Measurements from ENCODE around the gene STK39.
A peak's percentile ranks its signal among the peaks of the same experiment; 100 is the strongest.

The STK39 gene

DNA sequence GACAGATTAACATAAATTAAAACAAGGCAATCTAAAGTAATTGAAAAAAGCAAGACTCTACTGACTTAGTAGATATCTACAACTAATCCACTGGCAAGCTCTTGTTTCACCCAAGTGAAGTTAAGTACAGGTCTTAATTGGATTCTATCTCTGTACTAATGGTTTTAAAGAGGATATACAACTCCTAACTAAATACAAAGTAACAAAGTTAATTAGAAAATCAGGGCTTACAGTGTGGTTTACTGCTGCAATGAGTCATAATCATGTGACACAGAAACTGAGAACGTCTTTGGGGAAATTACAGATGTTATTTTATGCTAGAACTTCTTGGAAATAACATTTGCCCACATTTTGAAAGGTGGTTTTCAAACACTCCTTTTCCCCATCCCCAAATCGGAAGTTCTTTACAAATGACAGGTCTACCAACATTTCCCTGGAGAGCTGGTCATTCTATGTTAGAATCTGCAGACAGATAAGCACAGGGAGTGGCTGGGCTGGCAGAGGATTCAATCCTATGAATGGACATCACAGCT is 245.3 kb downstream of the STK39 start:
- peak; percentile 25 for DNase-seq
- in situ Hi-C loops (cut with MboI; ENCODE audit: low pct_unique_long_range_greater_than_20kb, low sequenced_read_pairs): no loop called here

DNA sequence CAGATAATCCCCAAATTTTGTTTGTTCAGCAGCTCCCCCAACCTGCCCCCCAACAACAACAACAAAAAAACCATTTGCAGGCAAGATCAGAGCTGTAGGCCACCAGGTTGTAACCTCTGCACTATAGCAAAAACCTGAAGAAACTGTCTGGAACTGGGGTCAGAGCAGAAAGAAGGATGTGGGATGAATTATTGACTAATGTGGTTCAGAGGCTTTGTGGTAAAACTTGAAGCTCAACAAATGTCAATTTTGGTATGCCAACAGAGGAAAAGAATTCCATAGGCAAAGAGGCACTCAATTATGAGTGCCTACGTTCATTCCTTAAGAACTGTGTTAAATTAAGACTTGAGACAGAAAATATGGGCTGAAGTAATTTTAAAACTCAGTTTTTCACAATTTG is 255.1 kb downstream of the STK39 start:
- DNase-seq: no peak
- in situ Hi-C loops (cut with MboI; ENCODE audit: low pct_unique_long_range_greater_than_20kb, low sequenced_read_pairs): no loop called here

DNA sequence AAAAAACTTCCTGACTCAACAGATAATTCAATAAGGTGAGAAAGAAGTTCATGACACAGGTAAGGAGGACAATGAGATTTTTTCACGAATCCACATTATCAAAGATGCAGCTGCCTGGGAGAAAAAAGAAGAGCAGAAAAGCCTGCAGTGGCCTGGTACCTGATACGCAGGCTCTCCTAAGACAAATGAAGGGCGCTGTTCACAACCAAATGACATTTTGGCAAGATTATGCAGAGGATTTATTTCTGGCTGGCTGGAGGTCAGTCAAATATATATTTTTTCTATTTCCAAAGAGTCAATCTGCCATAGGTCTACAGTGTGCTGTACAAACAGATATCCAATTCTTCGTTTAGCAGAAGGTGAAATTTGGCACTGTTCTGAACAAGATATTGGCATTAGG is 257.3 kb downstream of the STK39 start:
- in situ Hi-C loops (cut with MboI; ENCODE audit: low pct_unique_long_range_greater_than_20kb, low sequenced_read_pairs): no loop called here
- no peak for DNase-seq

DNA sequence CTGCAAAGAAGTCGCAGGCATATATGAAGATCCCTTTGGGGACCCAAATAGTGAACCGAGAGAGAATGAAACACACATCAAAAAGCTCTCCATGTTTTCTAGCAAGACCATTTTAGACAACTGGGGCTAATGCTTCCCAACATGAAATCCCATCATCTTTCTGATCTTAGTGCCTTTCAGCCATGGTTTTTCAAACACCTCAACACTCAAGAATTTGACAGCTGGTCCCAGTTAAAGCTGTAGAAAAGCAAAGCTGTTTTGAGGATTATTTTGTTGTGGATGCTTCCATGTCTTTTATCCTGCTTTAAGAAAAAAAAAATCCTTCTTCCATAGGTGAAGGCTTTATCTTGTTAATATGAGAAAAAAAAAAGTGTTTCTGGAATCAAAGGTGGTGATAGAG is 259.1 kb downstream of the STK39 start:
- DNase-seq: no peak
- in situ Hi-C loops (cut with MboI; ENCODE audit: low pct_unique_long_range_greater_than_20kb, low sequenced_read_pairs): no loop called here

DNA sequence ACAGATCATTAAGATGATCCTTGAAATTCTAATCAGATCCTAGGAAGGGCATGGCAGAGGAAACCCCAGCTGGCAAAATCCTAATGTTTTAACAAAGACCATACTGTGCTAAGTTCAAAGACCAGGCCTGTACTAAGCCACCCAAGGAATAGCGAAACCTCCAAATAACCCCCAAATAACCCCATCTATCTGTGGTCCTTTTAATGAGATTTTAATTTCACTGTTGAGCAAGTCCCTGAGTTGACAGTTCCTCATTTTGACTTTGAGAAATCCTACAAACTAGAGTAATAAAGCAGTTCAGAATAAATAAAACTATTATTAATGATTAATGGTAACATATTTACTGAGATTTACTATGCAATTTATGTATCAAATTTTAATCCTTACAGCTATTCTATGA is 259.8 kb downstream of the STK39 start:
- in situ Hi-C loops (cut with MboI; ENCODE audit: low pct_unique_long_range_greater_than_20kb, low sequenced_read_pairs): no loop called here
- DNase-seq: no peak

DNA sequence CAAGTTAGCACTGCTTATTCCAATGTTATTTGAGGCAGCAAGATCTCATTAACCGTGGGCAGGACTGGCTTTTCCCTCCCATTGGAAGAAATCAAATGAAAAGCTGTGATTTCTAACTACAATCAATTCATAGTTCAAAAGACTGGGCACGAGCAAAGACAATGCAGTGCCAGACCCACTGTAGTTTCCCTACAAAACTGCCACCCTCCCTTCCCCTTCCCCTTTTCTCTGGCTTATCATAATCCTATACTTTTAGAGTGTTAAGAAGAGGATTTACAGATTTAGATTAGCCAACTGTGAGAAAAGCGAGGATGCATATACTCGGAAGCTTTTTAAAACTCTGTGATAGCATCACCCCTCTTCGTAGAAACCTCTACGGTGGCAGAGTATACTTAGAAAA is 260.4 kb downstream of the STK39 start:
- in situ Hi-C loops (cut with MboI; ENCODE audit: low pct_unique_long_range_greater_than_20kb, low sequenced_read_pairs): no loop called here
- no peak for DNase-seq

DNA sequence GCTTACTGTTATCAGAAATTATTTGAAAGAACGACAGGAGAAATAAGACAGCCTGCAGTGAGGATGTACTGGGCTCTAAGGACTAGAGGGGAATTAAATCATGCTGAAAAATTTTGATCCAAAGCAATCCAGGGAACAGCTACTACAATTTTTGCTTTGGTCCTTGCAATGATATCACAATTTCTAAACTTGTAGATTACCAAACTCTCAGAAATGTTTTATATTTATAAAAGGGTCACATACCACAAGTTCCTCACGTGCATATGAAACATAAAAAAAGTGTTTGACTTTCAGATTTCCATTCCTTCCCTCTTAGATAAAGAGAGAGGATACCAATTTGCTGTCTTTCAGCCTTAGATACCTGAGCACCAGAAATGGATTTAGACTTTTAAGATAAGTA is 261.2 kb downstream of the STK39 start:
- no peak for DNase-seq
- in situ Hi-C loops (cut with MboI; ENCODE audit: low pct_unique_long_range_greater_than_20kb, low sequenced_read_pairs): no loop called here

DNA sequence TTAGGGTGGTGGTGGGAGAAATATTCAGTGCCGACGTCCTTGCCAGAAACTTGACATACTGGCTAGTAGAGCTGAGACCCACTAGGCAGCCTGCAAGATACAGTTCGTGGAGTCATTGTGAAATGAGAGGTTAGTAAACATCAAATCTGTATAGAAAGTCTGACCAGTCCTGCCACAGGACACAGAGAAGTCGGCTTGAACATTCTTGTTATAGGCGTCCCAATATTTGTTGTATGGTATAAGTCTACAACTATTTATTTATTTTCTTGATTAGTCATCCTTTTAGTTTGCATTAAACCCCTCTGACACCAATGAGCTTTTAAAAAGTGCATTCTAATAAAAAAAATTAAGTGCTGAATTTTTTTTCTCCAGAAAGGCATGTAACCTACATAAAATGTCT is 265.4 kb downstream of the STK39 start:
- in situ Hi-C loops (cut with MboI; ENCODE audit: low pct_unique_long_range_greater_than_20kb, low sequenced_read_pairs): no loop called here
- DNase-seq: no peak

DNA sequence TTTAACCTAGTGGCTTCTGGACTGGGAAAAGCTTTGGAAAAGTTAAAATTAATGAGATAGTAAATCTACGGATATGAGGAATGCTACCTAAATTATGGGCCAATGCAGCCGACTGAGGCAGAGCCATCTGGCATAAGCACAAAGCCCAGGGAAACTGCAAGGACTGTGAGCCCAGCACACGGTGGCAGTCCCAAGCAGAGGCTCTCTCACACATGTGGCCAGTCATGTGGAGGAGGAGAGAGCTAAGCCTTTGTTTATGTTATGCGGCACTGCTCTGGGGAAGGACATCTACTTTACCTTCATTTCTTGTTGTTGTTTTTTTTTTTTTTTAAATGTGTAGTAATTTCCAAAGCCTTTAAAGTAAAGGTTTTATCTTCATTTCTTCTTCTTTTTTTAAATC is 267.0 kb downstream of the STK39 start:
- in situ Hi-C loops (cut with MboI; ENCODE audit: low pct_unique_long_range_greater_than_20kb, low sequenced_read_pairs): no loop called here

DNA sequence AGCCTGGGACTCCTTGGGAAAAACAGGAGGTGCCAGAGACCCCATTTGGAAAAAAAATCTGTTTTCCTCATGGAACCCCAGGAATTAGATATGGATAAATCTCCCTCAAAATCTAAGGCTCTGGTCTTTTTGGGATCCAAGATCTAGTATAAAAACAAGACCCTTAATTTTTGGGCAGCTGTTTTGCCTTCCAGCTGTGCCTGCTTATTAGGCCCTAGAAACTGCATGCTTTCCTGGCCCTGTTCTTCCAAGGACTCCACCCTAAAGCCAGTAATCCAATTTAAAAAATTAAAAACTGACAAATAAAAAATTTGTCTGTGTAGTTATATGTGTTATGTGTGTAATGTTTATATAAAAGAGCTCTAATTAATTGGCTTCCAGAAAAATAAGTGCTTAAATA is 274.6 kb downstream of the STK39 start:
- DNase-seq: no peak
- in situ Hi-C loops (cut with MboI; ENCODE audit: low pct_unique_long_range_greater_than_20kb, low sequenced_read_pairs): loop anchor here (25.0 kb wide), 1 partner anchor 140 kb away; no protein-coding TSS in a partner anchor

More for the DNA sequence above, 267.0 kb downstream of the STK39 start:
- DNase-seq: no peak

DNA sequence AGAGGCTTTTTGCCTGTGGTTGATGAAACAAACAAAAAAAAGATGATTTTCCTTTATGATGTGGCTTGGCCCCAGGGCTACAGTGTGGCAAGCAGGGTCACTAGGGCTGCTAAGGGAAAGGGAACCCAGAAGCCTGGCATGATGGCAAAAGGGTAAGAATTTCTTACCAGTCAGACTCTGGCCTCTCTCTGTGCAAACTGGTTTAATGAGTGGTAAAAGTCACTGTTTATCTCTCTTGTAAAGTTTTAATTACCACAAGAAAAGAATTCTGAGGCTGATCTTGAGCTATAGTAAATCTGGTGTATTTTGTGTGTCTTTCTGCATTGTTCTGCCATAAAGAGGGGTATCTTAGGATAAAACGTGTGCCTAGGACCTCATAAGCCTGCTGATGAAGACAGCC is 275.4 kb downstream of the STK39 start:
- no peak for DNase-seq
- in situ Hi-C loops (cut with MboI; ENCODE audit: low pct_unique_long_range_greater_than_20kb, low sequenced_read_pairs): loop anchor here (25.0 kb wide), 1 partner anchor 140 kb away; no protein-coding TSS in a partner anchor

DNA sequence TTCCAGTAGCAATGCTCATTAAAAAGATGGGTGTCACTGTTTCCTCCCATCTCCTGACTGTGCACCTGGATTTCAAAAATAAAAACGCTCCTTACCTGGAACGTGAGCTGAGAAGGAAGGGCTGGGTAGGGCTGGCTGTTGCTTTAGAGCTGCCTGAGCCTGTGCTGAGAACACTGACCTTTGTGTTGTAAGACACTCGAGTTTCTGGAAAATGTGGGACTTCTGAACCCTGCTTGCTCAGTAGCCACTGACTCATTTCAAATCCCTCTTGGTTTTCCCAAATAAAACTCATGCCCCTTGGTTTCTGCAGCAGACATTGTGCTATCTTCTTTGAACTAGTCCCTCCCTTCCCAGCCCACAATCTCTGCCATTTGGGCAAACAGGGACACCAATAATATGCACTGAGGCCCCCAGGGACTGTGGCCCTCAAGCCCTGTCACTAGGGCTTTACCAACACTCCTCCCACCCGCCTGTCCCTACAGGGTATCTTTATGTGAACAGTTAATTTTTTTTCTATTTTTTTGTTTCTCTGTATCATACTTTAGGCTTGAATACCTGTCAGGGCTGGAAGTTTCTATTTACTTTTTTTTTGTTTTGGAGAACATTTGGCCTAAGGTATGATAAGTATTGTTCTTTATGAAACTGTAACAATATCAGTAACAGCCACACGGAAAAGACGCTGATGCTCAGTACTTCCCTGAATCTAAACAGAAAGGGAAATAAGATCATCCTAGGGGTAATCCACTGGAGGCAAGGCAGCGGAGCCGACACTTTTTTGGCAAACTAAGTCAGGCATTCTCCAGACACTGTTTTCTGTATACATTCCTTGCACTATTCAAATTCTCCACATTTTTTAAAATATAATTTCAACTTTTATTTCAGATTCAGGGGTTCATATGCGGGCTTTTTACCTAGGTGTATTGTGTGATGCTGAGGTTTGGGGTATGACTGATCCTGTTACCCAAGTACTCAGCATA is 280.2 kb downstream of the STK39 start:
- in situ Hi-C loops (cut with MboI; ENCODE audit: low pct_unique_long_range_greater_than_20kb, low sequenced_read_pairs): loop anchor here (25.0 kb wide), 1 partner anchor 145 kb away; no protein-coding TSS in a partner anchor
- no peak for DNase-seq

DNA sequence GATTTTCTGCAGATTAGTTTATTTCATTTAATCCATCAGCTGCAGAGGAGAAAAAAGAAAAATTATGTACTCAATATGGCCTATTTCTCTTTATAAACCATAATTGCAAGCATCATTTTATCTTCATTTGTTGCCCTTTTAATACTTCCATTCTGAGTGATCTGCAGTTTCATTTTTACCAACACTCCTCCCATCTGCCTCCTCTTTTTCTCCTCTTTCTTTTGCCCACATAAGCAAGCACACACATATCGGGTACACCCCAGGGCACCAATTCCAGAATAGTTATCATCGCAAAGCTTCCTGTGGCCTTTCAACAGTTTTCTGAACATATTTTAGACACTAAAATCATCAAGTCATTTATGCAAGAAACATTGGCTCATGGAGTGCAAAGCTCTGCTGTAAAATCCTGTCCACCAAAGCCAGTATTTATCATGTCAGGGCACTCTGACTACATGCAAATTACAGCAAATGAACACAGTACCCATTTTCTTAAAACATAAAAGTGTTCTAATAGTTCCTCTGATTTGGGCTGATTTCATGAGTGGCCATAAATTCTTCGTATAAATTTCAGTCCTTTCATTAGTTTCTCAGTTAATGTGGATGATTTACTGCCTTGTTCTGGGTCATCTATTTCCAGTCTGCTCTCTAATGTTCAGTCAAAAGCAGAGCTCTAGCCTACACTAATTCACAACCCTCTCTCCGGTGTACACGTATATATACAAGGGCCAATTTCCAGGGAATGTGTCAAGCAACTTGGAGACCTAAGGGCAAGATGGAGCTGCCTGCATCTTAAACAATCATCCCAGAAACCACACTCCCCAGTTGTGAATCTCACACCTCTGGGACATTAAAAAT is 281.3 kb downstream of the STK39 start:
- in situ Hi-C loops (cut with MboI; ENCODE audit: low pct_unique_long_range_greater_than_20kb, low sequenced_read_pairs): loop anchor here (25.0 kb wide), 1 partner anchor 146 kb away; no protein-coding TSS in a partner anchor
- no peak for DNase-seq

DNA sequence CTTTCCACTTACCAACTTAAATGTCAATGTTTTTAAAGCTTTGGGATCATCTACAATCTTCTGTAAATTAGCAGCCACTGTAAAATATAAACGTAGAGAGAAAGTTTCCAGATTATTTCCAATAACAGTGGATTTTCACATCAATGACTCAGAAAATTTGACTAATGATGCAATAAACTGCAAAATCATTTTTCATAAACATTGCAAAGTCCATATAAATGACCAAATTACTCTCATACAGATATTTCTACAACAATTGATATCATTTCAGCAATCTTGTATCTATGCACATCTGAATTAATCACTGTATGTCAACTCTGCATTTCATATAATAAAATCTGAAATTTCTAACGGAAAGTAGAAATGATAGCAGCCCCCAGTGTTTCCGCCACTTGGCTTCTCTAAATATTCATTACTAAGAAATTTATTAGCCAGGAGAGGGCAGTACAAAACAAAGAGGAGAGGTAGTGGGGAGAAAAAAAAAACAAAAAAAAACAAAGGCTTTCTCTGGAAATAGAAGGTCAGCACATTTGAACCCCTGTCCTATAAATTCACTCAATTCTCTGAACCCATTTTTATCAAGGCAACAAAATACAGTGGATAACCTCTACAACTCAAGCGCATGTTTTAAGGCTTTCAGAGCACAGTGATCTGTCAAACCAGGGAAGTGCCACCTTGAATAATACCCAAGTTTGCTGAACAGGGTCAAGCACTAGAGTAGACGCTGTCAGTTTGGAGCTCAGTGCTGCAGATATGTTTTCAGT is 282.6 kb downstream of the STK39 start:
- in situ Hi-C loops (cut with MboI; ENCODE audit: low pct_unique_long_range_greater_than_20kb, low sequenced_read_pairs): loop anchor here (25.0 kb wide), 1 partner anchor 147 kb away; no protein-coding TSS in a partner anchor
- peak; percentile 23 for DNase-seq

DNA sequence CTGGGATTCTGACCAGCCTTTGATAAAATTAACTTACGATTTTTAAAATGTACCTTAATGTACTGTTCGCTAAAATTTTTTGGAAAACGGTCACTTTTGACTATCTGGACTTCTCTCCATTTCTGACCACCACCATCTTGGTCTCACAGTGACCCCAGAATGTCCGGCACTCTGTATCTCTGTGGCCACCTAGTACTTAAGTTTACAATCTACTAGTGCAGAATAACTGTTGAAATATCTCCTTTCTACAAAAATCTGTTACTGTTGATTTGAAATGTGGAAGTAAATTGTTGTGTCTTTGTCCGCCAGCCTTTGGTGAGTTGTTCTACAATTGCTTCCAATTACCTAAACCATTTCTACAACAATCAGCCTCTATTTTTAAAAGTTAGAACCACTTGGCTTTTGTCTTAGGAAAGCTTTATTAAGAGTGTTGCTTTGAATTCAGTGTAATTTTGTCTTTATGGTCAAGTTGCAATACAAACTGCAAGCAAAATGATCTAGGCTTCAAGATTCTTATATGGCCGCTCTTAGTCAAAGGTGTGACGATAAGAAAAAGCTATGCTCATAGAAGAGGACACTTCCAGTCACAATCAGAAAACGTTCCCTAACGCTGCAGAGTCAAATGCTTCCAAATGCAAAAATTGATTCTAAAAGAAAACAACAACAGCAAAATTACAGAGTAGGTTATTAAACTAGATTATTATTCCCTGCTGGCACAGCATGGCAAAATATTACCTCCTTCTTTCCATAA is 283.3 kb downstream of the STK39 start:
- in situ Hi-C loops (cut with MboI; ENCODE audit: low pct_unique_long_range_greater_than_20kb, low sequenced_read_pairs): loop anchor here (25.0 kb wide), 1 partner anchor 148 kb away; no protein-coding TSS in a partner anchor
- no peak for DNase-seq

DNA sequence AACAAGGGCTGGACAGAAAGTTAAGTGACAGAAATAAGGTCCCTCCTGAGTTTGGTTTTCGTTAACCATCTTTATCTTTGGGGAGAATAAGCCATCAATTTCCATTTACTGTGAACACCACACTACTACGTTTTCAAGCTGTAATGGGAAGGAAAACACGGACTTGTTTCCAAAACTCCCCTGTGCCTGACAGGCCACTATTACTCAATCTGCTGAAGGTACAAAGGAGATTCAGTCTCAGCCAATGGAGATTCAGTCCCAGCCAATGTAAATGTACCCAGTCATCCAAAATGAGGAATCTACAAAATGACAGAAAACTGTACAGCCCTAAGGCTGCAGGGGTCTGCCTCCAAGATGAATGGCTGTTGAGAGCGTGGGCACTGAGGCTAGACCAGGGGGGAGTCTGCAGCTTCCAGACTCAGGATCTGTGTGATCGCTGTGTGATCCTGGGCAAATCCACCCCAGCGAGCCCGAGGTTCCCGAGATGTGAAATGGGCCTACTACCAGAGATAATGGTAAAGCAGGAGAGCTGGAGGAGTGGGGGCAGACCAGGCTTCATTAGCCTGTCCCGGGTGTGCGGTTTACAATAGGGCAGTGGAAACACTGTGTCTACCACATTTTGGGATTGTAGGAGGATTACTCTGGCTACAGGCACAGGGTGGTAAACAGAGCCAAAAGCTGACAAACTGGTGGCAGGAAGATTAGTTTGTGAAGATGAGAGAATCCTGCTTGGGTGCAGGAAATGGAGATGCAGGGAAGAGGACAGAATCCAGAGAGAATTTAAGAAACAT is 284.8 kb downstream of the STK39 start:
- in situ Hi-C loops (cut with MboI; ENCODE audit: low pct_unique_long_range_greater_than_20kb, low sequenced_read_pairs): loop anchor here (25.0 kb wide), 1 partner anchor 150 kb away; no protein-coding TSS in a partner anchor
- no peak for DNase-seq

DNA sequence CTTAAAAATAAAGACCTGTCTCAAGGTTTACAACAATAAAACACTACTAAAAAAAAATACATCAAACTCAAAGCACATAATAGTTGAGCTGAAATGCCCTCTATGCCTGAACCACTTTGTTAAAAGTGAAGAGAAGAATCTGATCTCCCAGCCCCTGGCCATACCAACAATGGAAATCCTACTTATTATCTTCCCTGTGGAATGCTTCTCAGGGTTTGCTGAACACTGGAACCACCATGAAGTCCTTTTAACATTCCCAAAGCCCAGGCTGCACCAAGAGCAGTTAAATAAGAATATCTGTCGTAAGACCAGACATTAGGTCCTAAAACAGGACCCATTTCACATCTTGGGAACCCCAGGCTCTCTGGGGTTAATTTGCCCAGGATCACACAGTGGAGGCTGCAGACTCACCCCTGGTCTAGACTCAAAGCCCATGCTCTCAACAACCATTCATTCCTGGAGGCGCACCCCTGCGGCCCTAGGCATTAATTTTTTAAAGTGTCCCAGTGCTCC is 285.8 kb downstream of the STK39 start:
- in situ Hi-C loops (cut with MboI; ENCODE audit: low pct_unique_long_range_greater_than_20kb, low sequenced_read_pairs): loop anchor here (25.0 kb wide), 1 partner anchor 151 kb away; no protein-coding TSS in a partner anchor
- DNase-seq: no peak

Data from KBM-7 (cell line).